Liver (tissue), 9 donors: ENCODE data around the gene SHC3. TPM values are rescaled to one million over a fixed set of nuclear protein-coding genes. Genes with fewer than 3 reads are reported as not detected.

ENCODE experiments used
- DNase-seq: peaks from one replicate; pipeline ENCODE4 v3.0.0-alpha.2; 2017; ENCODE audit warnings: low spot score
- H3K27ac ChIP-seq, 2 donors: one replicate each; pipeline ENCODE4 v1.7.0; 2013; ENCODE audit warnings: inconsistent platforms in 2 of 2, low read length in 2 of 2, control low read depth in 1 of 2, low read depth in 1 of 2, mild to moderate bottlenecking in 1 of 2
- H3K27me3 ChIP-seq, 4 donors: one replicate each; pipeline versions ENCODE4 v1.6.1 to v1.7.0; 2013; ENCODE audit warnings: low read length in 3 of 4, inconsistent platforms in 1 of 4, mild to moderate bottlenecking in 1 of 4, moderate library complexity in 1 of 4; ENCODE audit not compliant: control insufficient read depth in 4 of 4, insufficient read depth in 4 of 4
- H3K36me3 ChIP-seq, 4 donors: one replicate each; pipeline versions ENCODE4 v1.6.1 to v1.7.0; 2013; ENCODE audit warnings: low read length in 3 of 4, mild to moderate bottlenecking in 3 of 4, low read depth in 1 of 4, moderate library complexity in 1 of 4; ENCODE audit not compliant: control insufficient read depth in 4 of 4, insufficient read depth in 3 of 4
- H3K4me1 ChIP-seq, 4 donors: one replicate each; pipeline versions ENCODE4 v1.6.1 to v1.7.0; 2013; ENCODE audit warnings: low read length in 3 of 4, mild to moderate bottlenecking in 3 of 4, moderate library complexity in 1 of 4; ENCODE audit not compliant: control insufficient read depth in 4 of 4, insufficient read depth in 4 of 4
- H3K4me3 ChIP-seq, 3 donors: one replicate each; pipeline versions ENCODE4 v1.6.1 to v1.7.0; 2013; ENCODE audit warnings: low read length in 3 of 3, control low read depth in 1 of 3, low read depth in 1 of 3, mild to moderate bottlenecking in 1 of 3
- H3K9ac ChIP-seq, 2 donors: one replicate each; pipeline ENCODE4 v1.7.0; 2013; ENCODE audit warnings: low read length in 2 of 2, mild to moderate bottlenecking in 2 of 2, moderate library complexity in 2 of 2, control low read depth in 1 of 2, low read depth in 1 of 2
- H3K9me3 ChIP-seq, 4 donors: one replicate each; pipeline versions ENCODE4 v1.6.1 to v1.7.0; 2013; ENCODE audit warnings: low read length in 3 of 4; ENCODE audit not compliant: control insufficient read depth in 4 of 4
- FOXA1 ChIP-seq: IDR thresholded peaks from 2 replicates; pipeline ENCODE4 v1.6.1; 2016; ENCODE audit warnings: antibody characterized with exemption
- FOXA2 ChIP-seq: IDR thresholded peaks from 2 replicates; pipeline ENCODE4 v1.6.1; 2016; ENCODE audit warnings: antibody characterized with exemption
- HNF4A ChIP-seq, 2 donors: conservative IDR thresholded peaks; 2 replicates each; pipeline ENCODE4 v1.6.1; 2016; ENCODE audit warnings: antibody characterized with exemption in 2 of 2, mild to moderate bottlenecking in 2 of 2
- HNF4G ChIP-seq: IDR thresholded peaks from 2 replicates; pipeline ENCODE4 v1.6.1; 2016; ENCODE audit warnings: antibody characterized with exemption
- JUND ChIP-seq, 2 donors: IDR thresholded peaks; 2 replicates each; pipeline ENCODE4 v1.6.1; 2016; ENCODE audit warnings: antibody characterized with exemption in 2 of 2
- NR2F2 ChIP-seq: IDR thresholded peaks from 2 replicates; pipeline ENCODE4 v1.6.1; 2016; ENCODE audit warnings: antibody characterized with exemption
- RAD21 ChIP-seq, 2 donors: IDR thresholded peaks; 2 replicates each; pipeline ENCODE4 v1.6.1; 2016; ENCODE audit warnings: antibody characterized with exemption in 2 of 2, mild to moderate bottlenecking in 2 of 2
- REST ChIP-seq: IDR thresholded peaks from 2 replicates; pipeline ENCODE4 v1.6.1; 2016; ENCODE audit warnings: antibody characterized with exemption, mild to moderate bottlenecking
- RXRA ChIP-seq, 2 donors: IDR thresholded peaks; 2 replicates each; pipeline ENCODE4 v1.6.1; 2017 to 2018; ENCODE audit warnings: antibody characterized with exemption in 2 of 2, mild to moderate bottlenecking in 1 of 2
- YY1 ChIP-seq: IDR thresholded peaks from 2 replicates; pipeline ENCODE4 v1.6.1; 2016; ENCODE audit warnings: antibody characterized with exemption, mild to moderate bottlenecking
- WGBS: extraction: QIAGEN DNeasy Blood & Tissue Kit; methylation state at CpG from one replicate; pipeline ENCODE4 v1.1.7; 2013; 5-methylcytosine and 5-hydroxymethylcytosine counted together
- polyA plus RNA-seq, 2 donors: library from polyadenylated mRNA; stranded (reverse) in 1 of 2; unstranded in 1 of 2; fragments of 200-250 nt in 1 of 2; fragments of >200 nt in 1 of 2; fragmentation: Nextera tagmentation in 1 of 2; extraction: Ambion mirVana in 1 of 2; gene quantifications; one replicate each; pipeline versions ENCODE4 v1.2.1 to v1.2.3, GENCODE V29; 2013 to 2015
- total RNA-seq, 2 donors: library from RNA; depleted of rRNA; stranded (reverse); fragments of >200 nt; gene quantifications; one replicate each; pipeline ENCODE4 v1.2.3, GENCODE V29; 2014
- TF ChIP-seq, protein P1 (sequence below): fragments of 150-350 bp; IDR thresholded peaks from 2 replicates; pipeline ENCODE4 v1.5.1; 2017; ENCODE audit warnings: improper control_type of control experiment, low read depth, low read length; ENCODE audit not compliant: missing input control
- TF ChIP-seq, protein P2 (sequence below): IDR thresholded peaks from 2 replicates; pipeline ENCODE4 v1.6.1; 2016; ENCODE audit warnings: antibody characterized with exemption
- TF ChIP-seq, protein P3 (sequence below): IDR thresholded peaks from 2 replicates; pipeline ENCODE4 v1.6.1; 2016; ENCODE audit warnings: antibody characterized with exemption
- donor health status: healthy.
- donor health status: healthy.
- donor health status: healthy.
- donor health status: healthy.
- donor health status: healthy.

Gene SHC3
- total and polyA plus RNA-seq, 4 donors, result 0.03 to 0.08 (median 0.04) TPM

DNA sequence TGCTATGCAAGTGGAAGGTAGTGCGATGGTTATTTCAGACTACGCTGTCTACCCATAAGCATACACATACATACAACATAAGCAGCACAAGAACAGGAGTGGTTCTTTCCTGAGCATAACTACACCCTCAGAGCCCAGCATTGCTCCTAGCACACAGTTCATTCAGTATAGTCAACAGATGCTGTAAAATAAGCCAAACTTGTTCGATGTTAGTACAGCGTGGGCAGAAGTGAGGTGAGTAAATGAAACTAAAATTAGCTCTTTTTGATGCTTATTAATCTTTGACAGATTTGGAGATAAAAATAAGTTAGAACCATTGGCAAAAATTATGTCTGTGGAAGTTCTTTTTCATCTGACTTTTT, 139.5 kb downstream of the SHC3 start (continued):
- no peak for TF ChIP-seq REST

DNA sequence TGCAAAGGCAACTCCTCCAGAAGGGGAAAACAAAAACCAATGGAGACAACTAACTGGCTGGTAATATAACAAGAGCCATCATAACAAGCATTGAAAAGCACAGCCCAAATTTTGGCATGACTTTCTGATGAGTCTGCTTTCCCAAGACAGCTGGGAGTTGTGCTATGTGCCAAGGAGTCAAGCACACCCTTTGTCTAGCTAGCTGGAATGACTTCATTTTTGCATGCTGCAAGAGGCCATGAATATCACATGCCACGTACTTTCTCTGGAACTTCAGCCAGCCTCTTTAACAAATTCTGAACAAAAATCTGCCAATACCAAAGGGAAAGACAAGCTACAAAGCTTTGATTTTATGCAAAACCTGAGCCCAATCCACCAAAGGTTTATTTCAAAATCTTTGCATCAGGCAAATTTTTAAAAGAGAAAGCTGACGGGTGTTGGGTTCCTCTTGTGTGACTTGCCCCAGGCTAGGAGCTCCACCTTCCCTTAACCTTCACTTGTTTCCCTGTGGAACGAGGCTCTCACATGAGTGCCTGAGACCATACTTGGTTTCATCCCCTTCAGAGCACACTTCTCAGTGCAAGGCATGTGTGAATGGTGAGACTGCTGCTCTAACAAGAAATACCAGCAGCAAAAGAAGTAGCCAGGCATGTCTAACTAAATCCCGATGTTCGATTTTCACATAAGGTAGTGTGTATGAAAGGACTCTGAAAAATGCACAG, 140.1 kb downstream of the SHC3 start:
- no peaks in the 10 kb centered on the region for H3K27me3 ChIP-seq
- TF ChIP-seq HNF4A (conservative IDR thresholded peaks at IDR 0.05) (no peak), FOXA2 (no peak), NR2F2 (no peak), REST (no peak), JUND (IDR thresholded peaks at IDR 0.05) (no peak)
- TF ChIP-seq, protein P1, sequence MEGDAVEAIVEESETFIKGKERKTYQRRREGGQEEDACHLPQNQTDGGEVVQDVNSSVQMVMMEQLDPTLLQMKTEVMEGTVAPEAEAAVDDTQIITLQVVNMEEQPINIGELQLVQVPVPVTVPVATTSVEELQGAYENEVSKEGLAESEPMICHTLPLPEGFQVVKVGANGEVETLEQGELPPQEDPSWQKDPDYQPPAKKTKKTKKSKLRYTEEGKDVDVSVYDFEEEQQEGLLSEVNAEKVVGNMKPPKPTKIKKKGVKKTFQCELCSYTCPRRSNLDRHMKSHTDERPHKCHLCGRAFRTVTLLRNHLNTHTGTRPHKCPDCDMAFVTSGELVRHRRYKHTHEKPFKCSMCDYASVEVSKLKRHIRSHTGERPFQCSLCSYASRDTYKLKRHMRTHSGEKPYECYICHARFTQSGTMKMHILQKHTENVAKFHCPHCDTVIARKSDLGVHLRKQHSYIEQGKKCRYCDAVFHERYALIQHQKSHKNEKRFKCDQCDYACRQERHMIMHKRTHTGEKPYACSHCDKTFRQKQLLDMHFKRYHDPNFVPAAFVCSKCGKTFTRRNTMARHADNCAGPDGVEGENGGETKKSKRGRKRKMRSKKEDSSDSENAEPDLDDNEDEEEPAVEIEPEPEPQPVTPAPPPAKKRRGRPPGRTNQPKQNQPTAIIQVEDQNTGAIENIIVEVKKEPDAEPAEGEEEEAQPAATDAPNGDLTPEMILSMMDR, result no peak
- H3K36me3 ChIP-seq, result no peaks in the 10 kb centered on the region
- no peak overlapping the region for H3K4me3 ChIP-seq
- WGBS, result 79% methylated on average over 5 of the region's 5 CpGs
- no peak overlapping the region for H3K9ac ChIP-seq
- no peak overlapping the region for H3K27ac ChIP-seq
- no peaks in the 10 kb centered on the region for H3K4me1 ChIP-seq
- no peaks in the 10 kb centered on the region for H3K9me3 ChIP-seq
- no peak for DNase-seq

DNA sequence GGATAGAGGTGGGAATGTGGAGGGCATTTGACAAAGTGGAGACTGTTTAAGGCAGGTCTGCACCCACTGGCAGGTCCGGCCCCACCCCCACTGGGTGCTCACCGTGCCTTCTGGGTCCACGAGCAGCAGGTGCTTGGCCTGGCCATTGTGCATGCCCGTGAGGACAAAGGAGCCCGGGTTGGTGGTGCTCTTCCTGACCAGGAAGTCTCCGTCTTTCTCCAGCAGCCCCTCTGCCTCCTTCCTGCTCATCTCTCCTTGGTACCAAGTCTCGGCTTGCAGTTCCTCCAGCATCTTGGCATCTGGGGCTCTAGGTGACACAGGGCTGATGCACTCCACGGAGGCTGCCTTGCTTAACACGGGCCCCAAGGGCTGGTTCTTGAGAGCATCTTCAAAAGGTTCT, 140.7 kb downstream of the SHC3 start:
- Histone ChIP-seq H3K4me3 (no peak overlapping the region), H3K9me3 (no peaks in the 10 kb centered on the region), H3K9ac (no peak overlapping the region), H3K27ac (no peak overlapping the region), H3K36me3 (no peaks in the 10 kb centered on the region), H3K4me1 (no peaks in the 10 kb centered on the region), H3K27me3 (no peaks in the 10 kb centered on the region)
- 88% methylated on average over 9 of the region's 9 CpGs for WGBS
- no peak for DNase-seq
- TF ChIP-seq, protein P2, sequence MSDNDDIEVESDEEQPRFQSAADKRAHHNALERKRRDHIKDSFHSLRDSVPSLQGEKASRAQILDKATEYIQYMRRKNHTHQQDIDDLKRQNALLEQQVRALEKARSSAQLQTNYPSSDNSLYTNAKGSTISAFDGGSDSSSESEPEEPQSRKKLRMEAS, result no peak
- TF ChIP-seq FOXA1 (no peak), NR2F2 (no peak), RAD21 (IDR thresholded peaks at IDR 0.05) (no peak), REST (no peak), HNF4G (no peak), RXRA (IDR thresholded peaks at IDR 0.05) (no peak), HNF4A (conservative IDR thresholded peaks at IDR 0.05) (no peak), YY1 (no peak)
- TF ChIP-seq, protein P3, sequence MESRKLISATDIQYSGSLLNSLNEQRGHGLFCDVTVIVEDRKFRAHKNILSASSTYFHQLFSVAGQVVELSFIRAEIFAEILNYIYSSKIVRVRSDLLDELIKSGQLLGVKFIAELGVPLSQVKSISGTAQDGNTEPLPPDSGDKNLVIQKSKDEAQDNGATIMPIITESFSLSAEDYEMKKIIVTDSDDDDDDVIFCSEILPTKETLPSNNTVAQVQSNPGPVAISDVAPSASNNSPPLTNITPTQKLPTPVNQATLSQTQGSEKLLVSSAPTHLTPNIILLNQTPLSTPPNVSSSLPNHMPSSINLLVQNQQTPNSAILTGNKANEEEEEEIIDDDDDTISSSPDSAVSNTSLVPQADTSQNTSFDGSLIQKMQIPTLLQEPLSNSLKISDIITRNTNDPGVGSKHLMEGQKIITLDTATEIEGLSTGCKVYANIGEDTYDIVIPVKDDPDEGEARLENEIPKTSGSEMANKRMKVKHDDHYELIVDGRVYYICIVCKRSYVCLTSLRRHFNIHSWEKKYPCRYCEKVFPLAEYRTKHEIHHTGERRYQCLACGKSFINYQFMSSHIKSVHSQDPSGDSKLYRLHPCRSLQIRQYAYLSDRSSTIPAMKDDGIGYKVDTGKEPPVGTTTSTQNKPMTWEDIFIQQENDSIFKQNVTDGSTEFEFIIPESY, result no peak
